Measurements from ENCODE around the gene BAIAP2L2.

- TF ChIP-seq CTCF (conservative IDR thresholded peaks at IDR 0.05; ENCODE audit: low read length) (no peak), EZH2phosphoT487 (IDR thresholded peaks at IDR 0.05; ENCODE audit: borderline replicate concordance) (no peak)
Measured at GRCh38 chr22:38151126-38151500, 40.6 kb upstream of the BAIAP2L2 start.
